B cell (primary cell): Measurements from ENCODE around the gene PTPN4. TPM values are rescaled to one million over a fixed set of nuclear protein-coding genes. Genes with fewer than 3 reads are reported as not detected.

Experiments used
- ATAC-seq: fragments of 200-7000 bp; cut with Tn5 transposase; one replicate; pipeline ENCODE4 v1.10.0; 2021; ENCODE audit warnings: low read depth, mild to moderate bottlenecking, moderate number of reproducible peaks, moderate library complexity
- CTCF ChIA-PET: fragments of 350-600 bp; sonication (Branson Sonifier 250); formaldehyde crosslinking; loops from one replicate; lab custom pipeline; 2021; ENCODE audit warnings: antibody characterized with exemption, inconsistent platforms; lab: Charles Lee
- POLR2A ChIA-PET: fragments of 350-600 bp; sonication (Branson Sonifier 250); formaldehyde crosslinking; loops from one replicate; lab custom pipeline; 2021; ENCODE audit warnings: antibody characterized with exemption; lab: Charles Lee
- DNase-seq: peaks from one replicate; pipeline ENCODE4 v3.0.0; 2013
- H2AFZ ChIP-seq: 2 replicates; pipeline ENCODE4 v1.6.1; 2012; ENCODE audit warnings: mild to moderate bottlenecking, low read depth, low read length; ENCODE audit not compliant: insufficient read depth, poor library complexity, severe bottlenecking
- H3K27ac ChIP-seq, 2 donors: 1 replicate in 1 of 2; 2 replicates in 1 of 2; pipeline ENCODE4 v1.5.1; 2012 to 2013; ENCODE audit warnings: low read length in 2 of 2, mild to moderate bottlenecking in 2 of 2, moderate library complexity in 1 of 2
- H3K27me3 ChIP-seq, 4 experiments: fragments of 200-600 bp in 1 of 4; sonication (generic) in 1 of 4; replicated peaks in 1 of 4; 1 replicate in 2 of 4; 2 replicates in 2 of 4; pipeline versions ENCODE4 v1.6.1 to v1.7.0; 2013 to 2016; ENCODE audit warnings: low read length in 3 of 4, mild to moderate bottlenecking in 2 of 4, mixed read lengths in 1 of 4, moderate library complexity in 1 of 4; ENCODE audit not compliant: insufficient read depth in 4 of 4, control insufficient read depth in 3 of 4; ENCODE audit errors: control extremely low read depth in 1 of 4
- H3K36me3 ChIP-seq, 2 experiments: replicated peaks in 1 of 2; 1 replicate in 1 of 2; 2 replicates in 1 of 2; pipeline versions ENCODE4 v1.6.1 to v1.7.1; 2013; ENCODE audit warnings: low read length in 1 of 2; ENCODE audit not compliant: insufficient read depth in 2 of 2, control insufficient read depth in 1 of 2; ENCODE audit errors: control extremely low read depth in 1 of 2, extremely low read depth in 1 of 2
- H3K4me1 ChIP-seq, 2 donors: fragments of 200-600 bp in 1 of 2; sonication (generic) in 1 of 2; 1 replicate in 1 of 2; 2 replicates in 1 of 2; pipeline versions ENCODE4 v1.5.1 to v1.6.1; 2013 to 2017; ENCODE audit warnings: low read length in 2 of 2; ENCODE audit not compliant: control insufficient read depth in 2 of 2, insufficient read depth in 2 of 2
- H3K4me2 ChIP-seq: replicated peaks from 2 replicates; pipeline ENCODE3; 2012; ENCODE audit warnings: mild to moderate bottlenecking, low read depth, low read length; ENCODE audit not compliant: poor library complexity, severe bottlenecking
- H3K4me3 ChIP-seq, 5 experiments: fragments of 200-600 bp in 1 of 5; sonication (generic) in 1 of 5; 1 replicate in 3 of 5; 2 replicates in 2 of 5; pipeline versions ENCODE4 v1.5.1 to v1.7.0; 2011 to 2016; ENCODE audit warnings: low read length in 4 of 5, mild to moderate bottlenecking in 4 of 5, low read depth in 2 of 5, control low read depth in 1 of 5, moderate library complexity in 1 of 5; ENCODE audit not compliant: insufficient read depth in 1 of 5; ENCODE audit errors: control extremely low read depth in 1 of 5, extremely low read depth in 1 of 5
- H3K79me2 ChIP-seq: fragments of 200-600 bp; sonication (generic); one replicate; pipeline ENCODE4 v1.6.0; 2016; ENCODE audit warnings: low read length; ENCODE audit not compliant: control insufficient read depth, insufficient read depth
- H3K9ac ChIP-seq: fragments of 200-600 bp; sonication (generic); 2 replicates; pipeline ENCODE4 v1.6.1; 2017; ENCODE audit warnings: mild to moderate bottlenecking, low read length, moderate library complexity
- H3K9me3 ChIP-seq, 3 donors: one replicate each; pipeline versions ENCODE4 v1.6.1 to v1.7.1; 2013; ENCODE audit warnings: low read length in 2 of 3; ENCODE audit not compliant: control insufficient read depth in 2 of 3, insufficient read depth in 1 of 3; ENCODE audit errors: control extremely low read depth in 1 of 3
- H4K20me1 ChIP-seq: 2 replicates; pipeline ENCODE4 v1.6.0; 2012; ENCODE audit warnings: mild to moderate bottlenecking, low read length; ENCODE audit not compliant: insufficient read depth, control insufficient read depth, poor library complexity, severe bottlenecking
- H3K27ac Mint-ChIP-seq: one replicate; pipeline ENCODE4 v1.8.0; 2021; ENCODE audit warnings: mixed read lengths
- H3K27me3 Mint-ChIP-seq: one replicate; pipeline ENCODE4 v1.8.0; 2021; ENCODE audit warnings: mixed read lengths
- H3K4me1 Mint-ChIP-seq: one replicate; pipeline ENCODE4 v1.8.0; 2021; ENCODE audit warnings: mixed read lengths
- H3K4me3 Mint-ChIP-seq: one replicate; pipeline ENCODE4 v1.8.0; 2021; ENCODE audit warnings: mixed read lengths
- H3K9me3 Mint-ChIP-seq: one replicate; pipeline ENCODE4 v1.8.0; 2022; ENCODE audit warnings: mixed read lengths; ENCODE audit not compliant: insufficient read depth
- EZH2 ChIP-seq: IDR thresholded peaks from 2 replicates; pipeline ENCODE4 v1.6.1; 2012; ENCODE audit warnings: borderline replicate concordance, low read depth, mild to moderate bottlenecking, moderate library complexity, low read length; ENCODE audit not compliant: insufficient read depth, poor library complexity, severe bottlenecking
- WGBS: methylation state at CpG from one replicate; pipeline ENCODE4 v1.1.5; 2013; ENCODE audit warnings: missing lambda C conversion rate; ENCODE audit not compliant: insufficient coverage; 5-methylcytosine and 5-hydroxymethylcytosine counted together
- intact Hi-C: fragments of 100-400 bp; cut with micrococcal nuclease; formaldehyde crosslinking; loops from one replicate; pipeline ENCODE4 v1.10.0; 2022
- polyA plus RNA-seq: library from polyadenylated mRNA; depleted of rRNA; stranded (reverse); fragments of >200 nt; gene quantifications from 2 replicates; pipeline ENCODE4 v1.2.3, GENCODE V29; 2012
- total RNA-seq, 2 donors: library from RNA; stranded (reverse); fragments of 120-200 nt in 1 of 2; gene quantifications; 1 replicate in 1 of 2; 2 replicates in 1 of 2; pipeline versions ENCODE4 v1.2.3 to v1.2.4, GENCODE V29; 2013 to 2022
- TF ChIP-seq, protein P1 (sequence below): fragments of 200-600 bp; IDR thresholded peaks from one replicate; pipeline ENCODE4 v1.8.0; 2022; ENCODE audit warnings: antibody characterized with exemption, mild to moderate bottlenecking

The PTPN4 gene
- total and polyA plus RNA-seq, 2 donors (not counting 1 experiment from before 2014, with no cell fraction given), result 12.6 to 54.8 TPM

- no CpG with 5 or more reads among the region's 2 CpGs for WGBS
- Mint-ChIP-seq H3K4me3 (no peak overlapping the region), H3K9me3 (peaks cover 4% of the 10 kb centered on the region), H3K27me3 (no peaks in the 10 kb centered on the region), H3K27ac (no peak overlapping the region), H3K4me1 (no peaks in the 10 kb centered on the region)
- Histone ChIP-seq H4K20me1 (no peaks in the 10 kb centered on the region), H3K27me3 (no peaks in the 10 kb centered on the region), H3K9ac (no peak overlapping the region), H3K79me2 (peaks cover 36% of the 10 kb centered on the region), H3K9me3 (peaks cover 0 to 9% (median 0%) of the 10 kb centered on the region in 3 donors), H3K4me1 (no peaks in the 10 kb centered on the region), H2AFZ (no peak overlapping the region), H3K4me2 (no peak overlapping the region), H3K36me3 (no peaks in the 10 kb centered on the region), H3K4me3 (no peak overlapping the region), H3K27ac (no peak overlapping the region)
- TF ChIP-seq EZH2, result no peak
- CTCF ChIA-PET, result no interaction called here
- ATAC-seq (no peak), DNase-seq (no peak)
- POLR2A ChIA-PET, result no interaction called here
- intact Hi-C loops, result no loop called here
These were observed 267.2 kb downstream of the PTPN4 start for GRCh38 chr2:120026890-120027289.

- no peak for TF ChIP-seq EZH2
- TF ChIP-seq, protein P1, sequence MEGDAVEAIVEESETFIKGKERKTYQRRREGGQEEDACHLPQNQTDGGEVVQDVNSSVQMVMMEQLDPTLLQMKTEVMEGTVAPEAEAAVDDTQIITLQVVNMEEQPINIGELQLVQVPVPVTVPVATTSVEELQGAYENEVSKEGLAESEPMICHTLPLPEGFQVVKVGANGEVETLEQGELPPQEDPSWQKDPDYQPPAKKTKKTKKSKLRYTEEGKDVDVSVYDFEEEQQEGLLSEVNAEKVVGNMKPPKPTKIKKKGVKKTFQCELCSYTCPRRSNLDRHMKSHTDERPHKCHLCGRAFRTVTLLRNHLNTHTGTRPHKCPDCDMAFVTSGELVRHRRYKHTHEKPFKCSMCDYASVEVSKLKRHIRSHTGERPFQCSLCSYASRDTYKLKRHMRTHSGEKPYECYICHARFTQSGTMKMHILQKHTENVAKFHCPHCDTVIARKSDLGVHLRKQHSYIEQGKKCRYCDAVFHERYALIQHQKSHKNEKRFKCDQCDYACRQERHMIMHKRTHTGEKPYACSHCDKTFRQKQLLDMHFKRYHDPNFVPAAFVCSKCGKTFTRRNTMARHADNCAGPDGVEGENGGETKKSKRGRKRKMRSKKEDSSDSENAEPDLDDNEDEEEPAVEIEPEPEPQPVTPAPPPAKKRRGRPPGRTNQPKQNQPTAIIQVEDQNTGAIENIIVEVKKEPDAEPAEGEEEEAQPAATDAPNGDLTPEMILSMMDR, result no peak
- Mint-ChIP-seq H3K27ac (no peak overlapping the region), H3K4me3 (no peak overlapping the region), H3K9me3 (peaks cover 4% of the 10 kb centered on the region), H3K27me3 (no peaks in the 10 kb centered on the region), H3K4me1 (no peaks in the 10 kb centered on the region)
- no peak for ATAC-seq
- Histone ChIP-seq H3K4me2 (no peak overlapping the region), H3K79me2 (peaks cover 40% of the 10 kb centered on the region), H3K27ac (no peak overlapping the region), H4K20me1 (no peaks in the 10 kb centered on the region), H3K27me3 (no peaks in the 10 kb centered on the region), H3K9ac (no peak overlapping the region), H2AFZ (no peak overlapping the region), H3K9me3 (peaks cover 0 to 9% (median 0%) of the 10 kb centered on the region in 3 donors), H3K4me1 (no peaks in the 10 kb centered on the region), H3K4me3 (no peak overlapping the region), H3K36me3 (no peaks in the 10 kb centered on the region)
- CTCF ChIA-PET, result interaction anchor here (0.6 kb wide), 1 partner anchor 1286 kb away, joined by 5 read pairs; no protein-coding TSS in a partner anchor
- POLR2A ChIA-PET, result no interaction called here
- intact Hi-C loops, result no loop called here
- WGBS, result 96% methylated on average over 5 of the region's 5 CpGs
- no peak for DNase-seq
These were observed 269.1 kb downstream of the PTPN4 start for GRCh38 chr2:120028795-120029194.
